A549 (cell line): ENCODE data around the gene SMU1.

ENCODE experiments used
- CEBPB ChIP-seq, 2 experiments: fragments of >200 bp in 1 of 2; sonication (Bioruptor Twin) in 1 of 2; formaldehyde crosslinking in 1 of 2; IDR thresholded peaks; 2 replicates each; pipeline ENCODE4 v1.6.1; 2012 to 2016
- CHD2 ChIP-seq: fragments of 150-350 bp; IDR thresholded peaks from 2 replicates; pipeline ENCODE4 v1.6.1; 2014; ENCODE audit warnings: low read length; ENCODE audit not compliant: partially characterized antibody
- HDAC2 ChIP-seq: fragments of 200-600 bp; sonication (generic); IDR thresholded peaks from 2 replicates; pipeline ENCODE4 v1.6.1; 2016
- JUN ChIP-seq, 2 experiments: fragments of >200 bp; sonication (Bioruptor Twin); formaldehyde crosslinking; IDR thresholded peaks; 2 replicates in 1 of 2; 3 replicates in 1 of 2; pipeline ENCODE4 v1.6.1; 2016 to 2017
- POLR2A ChIP-seq: IDR thresholded peaks from 2 replicates; pipeline ENCODE4 v1.6.1; 2012; ENCODE audit warnings: mild to moderate bottlenecking, low read length
- POLR2AphosphoS2 ChIP-seq: conservative IDR thresholded peaks from 2 replicates; pipeline ENCODE4 v1.6.1; 2012; ENCODE audit warnings: low read length, improper control_type of control experiment, inconsistent platforms
- RFX5 ChIP-seq: fragments of 450-650 bp; IDR thresholded peaks from 2 replicates; pipeline ENCODE4 v1.7.1; 2014; ENCODE audit warnings: antibody characterized with exemption, mild to moderate bottlenecking, moderate library complexity
- SREBF2 ChIP-seq: fragments of 450-650 bp; IDR thresholded peaks from 2 replicates; pipeline ENCODE4 v1.6.1; 2014; ENCODE audit warnings: mild to moderate bottlenecking, moderate library complexity
- ZNF302 ChIP-seq: fragments of 250-450 bp; sonication (Bioruptor Pico); IDR thresholded peaks from 2 replicates; pipeline ENCODE4 v1.9.0; 2021; ENCODE audit warnings: inconsistent platforms, mild to moderate bottlenecking, moderate library complexity
- TF ChIP-seq, protein P1 (sequence below): fragments of >200 bp; sonication (Bioruptor Twin); formaldehyde crosslinking; IDR thresholded peaks from 3 replicates; pipeline ENCODE4 v1.5.1; 2016
- TF ChIP-seq, protein P2 (sequence below): fragments of 200-600 bp; sonication (generic); IDR thresholded peaks from 2 replicates; pipeline ENCODE4 v1.6.1; 2016; ENCODE audit warnings: antibody characterized with exemption, mild to moderate bottlenecking, moderate library complexity

DNA sequence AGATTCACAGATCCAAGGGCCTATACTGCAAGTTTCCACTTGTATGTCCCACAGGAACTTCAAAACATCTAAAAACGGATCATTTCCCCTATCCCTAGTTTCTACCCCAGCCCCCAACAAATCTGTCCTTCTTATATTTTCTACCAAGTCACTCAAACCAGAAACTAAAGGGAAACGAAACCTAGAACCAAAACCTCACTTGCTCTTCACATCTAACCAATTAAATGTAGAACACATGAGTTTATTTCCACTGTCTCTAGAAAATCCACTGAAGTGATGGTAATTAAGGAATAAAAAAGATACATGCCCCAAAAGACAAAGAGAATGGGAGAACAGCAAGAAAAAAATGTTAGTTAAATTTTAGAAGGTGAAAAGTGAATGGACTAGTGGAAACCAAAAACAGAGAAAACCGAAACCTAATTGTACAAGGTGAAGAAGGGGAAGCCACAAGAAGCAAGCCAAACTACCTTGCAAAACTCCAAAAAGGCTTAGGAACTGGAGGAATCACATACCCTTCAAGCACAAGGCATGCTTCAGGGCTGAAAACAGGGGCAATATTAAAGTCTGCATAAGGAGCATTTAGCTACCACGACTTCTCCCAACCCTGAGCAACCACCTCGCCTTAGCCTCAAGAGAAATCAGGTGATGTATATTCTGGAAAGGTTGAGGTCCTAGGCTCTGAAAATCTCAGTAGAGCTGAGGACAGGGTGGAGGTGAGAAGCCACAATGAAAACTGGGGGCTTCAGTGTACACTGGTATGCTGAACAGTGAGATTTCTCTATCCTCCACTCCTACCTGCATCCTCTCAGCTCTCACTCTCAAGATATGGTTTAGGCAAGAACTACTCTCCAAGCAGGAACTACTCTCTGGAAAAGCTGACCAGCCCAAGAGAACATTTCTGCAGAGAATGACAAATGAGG is 11.1 kb downstream of the SMU1 start:
- TF ChIP-seq SREBF2 (no peak), POLR2A (no peak), JUN (IDR thresholded peaks at IDR 0.05) (no peak), ZNF302 (no peak), CHD2 (no peak), CEBPB (IDR thresholded peaks at IDR 0.05) (no peak), HDAC2 (no peak), POLR2AphosphoS2 (no peak), RFX5 (no peak)
- TF ChIP-seq, protein P1, sequence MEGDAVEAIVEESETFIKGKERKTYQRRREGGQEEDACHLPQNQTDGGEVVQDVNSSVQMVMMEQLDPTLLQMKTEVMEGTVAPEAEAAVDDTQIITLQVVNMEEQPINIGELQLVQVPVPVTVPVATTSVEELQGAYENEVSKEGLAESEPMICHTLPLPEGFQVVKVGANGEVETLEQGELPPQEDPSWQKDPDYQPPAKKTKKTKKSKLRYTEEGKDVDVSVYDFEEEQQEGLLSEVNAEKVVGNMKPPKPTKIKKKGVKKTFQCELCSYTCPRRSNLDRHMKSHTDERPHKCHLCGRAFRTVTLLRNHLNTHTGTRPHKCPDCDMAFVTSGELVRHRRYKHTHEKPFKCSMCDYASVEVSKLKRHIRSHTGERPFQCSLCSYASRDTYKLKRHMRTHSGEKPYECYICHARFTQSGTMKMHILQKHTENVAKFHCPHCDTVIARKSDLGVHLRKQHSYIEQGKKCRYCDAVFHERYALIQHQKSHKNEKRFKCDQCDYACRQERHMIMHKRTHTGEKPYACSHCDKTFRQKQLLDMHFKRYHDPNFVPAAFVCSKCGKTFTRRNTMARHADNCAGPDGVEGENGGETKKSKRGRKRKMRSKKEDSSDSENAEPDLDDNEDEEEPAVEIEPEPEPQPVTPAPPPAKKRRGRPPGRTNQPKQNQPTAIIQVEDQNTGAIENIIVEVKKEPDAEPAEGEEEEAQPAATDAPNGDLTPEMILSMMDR = no peak
- TF ChIP-seq, protein P2, sequence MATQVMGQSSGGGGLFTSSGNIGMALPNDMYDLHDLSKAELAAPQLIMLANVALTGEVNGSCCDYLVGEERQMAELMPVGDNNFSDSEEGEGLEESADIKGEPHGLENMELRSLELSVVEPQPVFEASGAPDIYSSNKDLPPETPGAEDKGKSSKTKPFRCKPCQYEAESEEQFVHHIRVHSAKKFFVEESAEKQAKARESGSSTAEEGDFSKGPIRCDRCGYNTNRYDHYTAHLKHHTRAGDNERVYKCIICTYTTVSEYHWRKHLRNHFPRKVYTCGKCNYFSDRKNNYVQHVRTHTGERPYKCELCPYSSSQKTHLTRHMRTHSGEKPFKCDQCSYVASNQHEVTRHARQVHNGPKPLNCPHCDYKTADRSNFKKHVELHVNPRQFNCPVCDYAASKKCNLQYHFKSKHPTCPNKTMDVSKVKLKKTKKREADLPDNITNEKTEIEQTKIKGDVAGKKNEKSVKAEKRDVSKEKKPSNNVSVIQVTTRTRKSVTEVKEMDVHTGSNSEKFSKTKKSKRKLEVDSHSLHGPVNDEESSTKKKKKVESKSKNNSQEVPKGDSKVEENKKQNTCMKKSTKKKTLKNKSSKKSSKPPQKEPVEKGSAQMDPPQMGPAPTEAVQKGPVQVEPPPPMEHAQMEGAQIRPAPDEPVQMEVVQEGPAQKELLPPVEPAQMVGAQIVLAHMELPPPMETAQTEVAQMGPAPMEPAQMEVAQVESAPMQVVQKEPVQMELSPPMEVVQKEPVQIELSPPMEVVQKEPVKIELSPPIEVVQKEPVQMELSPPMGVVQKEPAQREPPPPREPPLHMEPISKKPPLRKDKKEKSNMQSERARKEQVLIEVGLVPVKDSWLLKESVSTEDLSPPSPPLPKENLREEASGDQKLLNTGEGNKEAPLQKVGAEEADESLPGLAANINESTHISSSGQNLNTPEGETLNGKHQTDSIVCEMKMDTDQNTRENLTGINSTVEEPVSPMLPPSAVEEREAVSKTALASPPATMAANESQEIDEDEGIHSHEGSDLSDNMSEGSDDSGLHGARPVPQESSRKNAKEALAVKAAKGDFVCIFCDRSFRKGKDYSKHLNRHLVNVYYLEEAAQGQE = no peak
